Measurements from ENCODE around the gene UGT2B17. TPM values are rescaled to one million over a fixed set of nuclear protein-coding genes. Genes with fewer than 3 reads are reported as not detected.

Gene UGT2B17
- total and polyA plus RNA-seq, 4 donors = 1.3 to 17.2 (median 4.7) TPM; not detected in 1

DNA sequence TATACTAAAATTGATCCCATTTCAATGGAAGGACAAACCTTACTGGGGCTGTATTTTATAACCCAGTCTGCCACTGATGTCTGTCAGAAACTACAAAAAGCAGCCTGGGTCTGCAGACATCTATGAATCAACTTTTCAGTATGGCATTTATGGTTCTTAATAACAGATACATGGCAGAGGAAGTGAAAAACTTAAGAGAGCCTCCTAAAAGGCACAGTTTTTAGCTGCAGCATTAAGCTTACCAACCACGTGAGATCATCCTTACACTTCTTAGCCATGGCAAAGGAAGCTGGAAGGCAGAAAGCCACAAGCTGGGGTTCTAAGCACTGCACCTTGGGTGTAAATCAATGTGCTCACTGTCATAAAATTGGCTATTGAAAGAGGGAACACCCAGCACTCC, 16.6 kb upstream of the UGT2B17 start:
- TF ChIP-seq RXRA (IDR thresholded peaks at IDR 0.05) (no peak), YY1 (IDR thresholded peaks at IDR 0.05) (no peak), ATF3 (IDR thresholded peaks at IDR 0.05) (no peak), JUND (IDR thresholded peaks at IDR 0.05) (no peak), FOXA2 (IDR thresholded peaks at IDR 0.05) (no peak), REST (IDR thresholded peaks at IDR 0.05) (no peak), EGR1 (IDR thresholded peaks at IDR 0.05; ENCODE audit: low read depth in 2 of 2) (no peak), TAF1 (conservative IDR thresholded peaks at IDR 0.05) (no peak)
- TF ChIP-seq, protein P1, sequence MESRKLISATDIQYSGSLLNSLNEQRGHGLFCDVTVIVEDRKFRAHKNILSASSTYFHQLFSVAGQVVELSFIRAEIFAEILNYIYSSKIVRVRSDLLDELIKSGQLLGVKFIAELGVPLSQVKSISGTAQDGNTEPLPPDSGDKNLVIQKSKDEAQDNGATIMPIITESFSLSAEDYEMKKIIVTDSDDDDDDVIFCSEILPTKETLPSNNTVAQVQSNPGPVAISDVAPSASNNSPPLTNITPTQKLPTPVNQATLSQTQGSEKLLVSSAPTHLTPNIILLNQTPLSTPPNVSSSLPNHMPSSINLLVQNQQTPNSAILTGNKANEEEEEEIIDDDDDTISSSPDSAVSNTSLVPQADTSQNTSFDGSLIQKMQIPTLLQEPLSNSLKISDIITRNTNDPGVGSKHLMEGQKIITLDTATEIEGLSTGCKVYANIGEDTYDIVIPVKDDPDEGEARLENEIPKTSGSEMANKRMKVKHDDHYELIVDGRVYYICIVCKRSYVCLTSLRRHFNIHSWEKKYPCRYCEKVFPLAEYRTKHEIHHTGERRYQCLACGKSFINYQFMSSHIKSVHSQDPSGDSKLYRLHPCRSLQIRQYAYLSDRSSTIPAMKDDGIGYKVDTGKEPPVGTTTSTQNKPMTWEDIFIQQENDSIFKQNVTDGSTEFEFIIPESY (IDR thresholded peaks at IDR 0.05) = no peak

GRCh38 chr4:68591204-68591603, 15.1 kb upstream of the UGT2B17 start:
- Histone ChIP-seq H3K4me3 (ENCODE audit: low read depth in 1 of 3, low read length in 3 of 3) (no peak overlapping the region), H3K9ac (ENCODE audit: low read depth in 1 of 2, low read length in 2 of 2) (no peak overlapping the region), H3K27me3 (ENCODE audit: control insufficient read depth in 4 of 4, insufficient read depth in 4 of 4, low read length in 3 of 4) (no peaks in the 10 kb centered on the region), H3K27ac (ENCODE audit: low read depth in 1 of 2, low read length in 2 of 2) (no peak overlapping the region), H3K9me3 (ENCODE audit: control insufficient read depth in 4 of 4, low read length in 3 of 4) (no peaks in the 10 kb centered on the region), H3K4me1 (ENCODE audit: control insufficient read depth in 4 of 4, insufficient read depth in 4 of 4, low read length in 3 of 4) (peaks cover 0 to 6% (median 1%) of the 10 kb centered on the region in 4 donors), H3K36me3 (ENCODE audit: control insufficient read depth in 4 of 4, insufficient read depth in 3 of 4, low read depth in 1 of 4, low read length in 3 of 4) (no peaks in the 10 kb centered on the region)
- WGBS = 93% methylated on average over 1 of the region's 1 CpG
- TF ChIP-seq YY1 (IDR thresholded peaks at IDR 0.05) = no peak
- TF ChIP-seq, protein P1 (IDR thresholded peaks at IDR 0.05) = no peak
- TF ChIP-seq EGR1 (IDR thresholded peaks at IDR 0.05; ENCODE audit: low read depth in 2 of 2) = no peak
- no peak for TF ChIP-seq NR2F2 (IDR thresholded peaks at IDR 0.05)
- no peak for TF ChIP-seq REST (IDR thresholded peaks at IDR 0.05)
- TF ChIP-seq, protein P2, sequence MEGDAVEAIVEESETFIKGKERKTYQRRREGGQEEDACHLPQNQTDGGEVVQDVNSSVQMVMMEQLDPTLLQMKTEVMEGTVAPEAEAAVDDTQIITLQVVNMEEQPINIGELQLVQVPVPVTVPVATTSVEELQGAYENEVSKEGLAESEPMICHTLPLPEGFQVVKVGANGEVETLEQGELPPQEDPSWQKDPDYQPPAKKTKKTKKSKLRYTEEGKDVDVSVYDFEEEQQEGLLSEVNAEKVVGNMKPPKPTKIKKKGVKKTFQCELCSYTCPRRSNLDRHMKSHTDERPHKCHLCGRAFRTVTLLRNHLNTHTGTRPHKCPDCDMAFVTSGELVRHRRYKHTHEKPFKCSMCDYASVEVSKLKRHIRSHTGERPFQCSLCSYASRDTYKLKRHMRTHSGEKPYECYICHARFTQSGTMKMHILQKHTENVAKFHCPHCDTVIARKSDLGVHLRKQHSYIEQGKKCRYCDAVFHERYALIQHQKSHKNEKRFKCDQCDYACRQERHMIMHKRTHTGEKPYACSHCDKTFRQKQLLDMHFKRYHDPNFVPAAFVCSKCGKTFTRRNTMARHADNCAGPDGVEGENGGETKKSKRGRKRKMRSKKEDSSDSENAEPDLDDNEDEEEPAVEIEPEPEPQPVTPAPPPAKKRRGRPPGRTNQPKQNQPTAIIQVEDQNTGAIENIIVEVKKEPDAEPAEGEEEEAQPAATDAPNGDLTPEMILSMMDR (IDR thresholded peaks at IDR 0.05; ENCODE audit: low read depth, low read length, missing input control) = no peak
- no peak for TF ChIP-seq GABPA (IDR thresholded peaks at IDR 0.05 in 1 of 2, conservative IDR thresholded peaks at IDR 0.05 in 1 of 2)
- no peak for TF ChIP-seq HNF4A (conservative IDR thresholded peaks at IDR 0.05)
- no peak for TF ChIP-seq JUND (IDR thresholded peaks at IDR 0.05)
- TF ChIP-seq SP1 (IDR thresholded peaks at IDR 0.05) = no peak
- no peak for TF ChIP-seq TAF1 (conservative IDR thresholded peaks at IDR 0.05)
- no peak for DNase-seq (ENCODE audit: low spot score)

More for the DNA sequence above, 16.6 kb upstream of the UGT2B17 start:
- H3K4me3 ChIP-seq (ENCODE audit: low read depth in 1 of 3, low read length in 3 of 3) = no peak overlapping the region
- no peaks in the 10 kb centered on the region for H3K27me3 ChIP-seq (ENCODE audit: control insufficient read depth in 4 of 4, insufficient read depth in 4 of 4, low read length in 3 of 4)
- WGBS = 95% methylated on average over 1 of the region's 1 CpG
- H3K9me3 ChIP-seq (ENCODE audit: control insufficient read depth in 4 of 4, low read length in 3 of 4) = no peaks in the 10 kb centered on the region
- peaks cover 0 to 12% (median 2%) of the 10 kb centered on the region in 4 donors for H3K4me1 ChIP-seq (ENCODE audit: control insufficient read depth in 4 of 4, insufficient read depth in 4 of 4, low read length in 3 of 4)
- no peaks in the 10 kb centered on the region for H3K36me3 ChIP-seq (ENCODE audit: control insufficient read depth in 4 of 4, insufficient read depth in 3 of 4, low read depth in 1 of 4, low read length in 3 of 4)
- DNase-seq (ENCODE audit: low spot score) = no peak
- H3K9ac ChIP-seq (ENCODE audit: low read depth in 1 of 2, low read length in 2 of 2) = no peak overlapping the region
- no peak overlapping the region for H3K27ac ChIP-seq (ENCODE audit: low read depth in 1 of 2, low read length in 2 of 2)
